Neural progenitor cell (in vitro differentiated cells): ENCODE measurements around the gene DLX5. TPM values are rescaled to one million over a fixed set of nuclear protein-coding genes. Genes with fewer than 3 reads are reported as not detected.
A peak's percentile ranks its signal among the peaks of the same experiment; 100 is the strongest.

Experiments
- DNase-seq: peaks from one replicate; pipeline ENCODE4 v3.0.0-alpha.2; 2016; ENCODE audit warnings: low spot score
- H2AFZ ChIP-seq: fragments of 200-600 bp; sonication (generic); replicated peaks from 2 replicates; pipeline ENCODE4 v1.6.1; 2016; ENCODE audit warnings: antibody characterized with exemption
- H3F3A ChIP-seq: fragments of 200-600 bp; sonication (generic); 2 replicates; pipeline ENCODE4 v1.6.1; 2016; ENCODE audit warnings: antibody characterized with exemption, low read depth
- H3K27ac ChIP-seq: fragments of 200-600 bp; sonication (generic); 2 replicates; pipeline ENCODE4 v1.5.1; 2016; ENCODE audit warnings: mild to moderate bottlenecking
- H3K27me3 ChIP-seq: fragments of 200-600 bp; sonication (generic); 2 replicates; pipeline ENCODE4 v1.6.1; 2016; ENCODE audit warnings: mild to moderate bottlenecking, moderate library complexity
- H3K36me3 ChIP-seq: fragments of 200-600 bp; sonication (generic); 2 replicates; pipeline ENCODE4 v1.5.1; 2016
- H3K4me1 ChIP-seq: fragments of 200-600 bp; sonication (generic); 2 replicates; pipeline ENCODE4 v1.6.1; 2016; ENCODE audit warnings: mixed run types
- H3K4me2 ChIP-seq: fragments of 200-600 bp; sonication (generic); 2 replicates; pipeline ENCODE4 v1.6.1; 2016
- H3K4me3 ChIP-seq: fragments of 200-600 bp; sonication (generic); 2 replicates; pipeline ENCODE4 v1.5.1; 2016
- H3K79me2 ChIP-seq: fragments of 200-600 bp; sonication (generic); 2 replicates; pipeline ENCODE4 v1.6.1; 2016; ENCODE audit warnings: low read depth
- H3K9ac ChIP-seq: fragments of 200-600 bp; sonication (generic); 2 replicates; pipeline ENCODE4 v1.6.1; 2016
- H3K9me3 ChIP-seq: fragments of 200-600 bp; sonication (generic); 2 replicates; pipeline ENCODE4 v1.5.1; 2016; ENCODE audit warnings: low read depth
- H4K20me1 ChIP-seq: fragments of 200-600 bp; sonication (generic); 2 replicates; pipeline ENCODE4 v1.6.1; 2016; ENCODE audit warnings: low read depth
- H3K27ac Mint-ChIP-seq: 3 replicates; pipeline ENCODE4 v1.8.0; 2021; ENCODE audit warnings: mixed read lengths
- H3K27me3 Mint-ChIP-seq: 2 replicates; pipeline ENCODE4 v1.8.0; 2022; ENCODE audit warnings: low read depth, mild to moderate bottlenecking, inconsistent platforms, moderate library complexity, mixed read lengths; ENCODE audit not compliant: insufficient read depth
- H3K36me3 Mint-ChIP-seq: 3 replicates; pipeline ENCODE4 v1.8.0; 2021; ENCODE audit warnings: mixed read lengths
- H3K4me1 Mint-ChIP-seq: 3 replicates; pipeline ENCODE4 v1.8.0; 2021; ENCODE audit warnings: mixed read lengths
- H3K4me3 Mint-ChIP-seq: 3 replicates; pipeline ENCODE4 v1.8.0; 2021; ENCODE audit warnings: mild to moderate bottlenecking, moderate library complexity, mixed read lengths
- H3K9me3 Mint-ChIP-seq: 3 replicates; pipeline ENCODE4 v1.8.0; 2020; ENCODE audit warnings: mixed read lengths
- EZH2 ChIP-seq: fragments of 200-600 bp; sonication (generic); IDR thresholded peaks from 2 replicates; pipeline ENCODE4 v1.6.1; 2017; ENCODE audit warnings: antibody characterized with exemption, mild to moderate bottlenecking, moderate library complexity
- EZH2phosphoT487 ChIP-seq: fragments of 200-600 bp; sonication (generic); IDR thresholded peaks from 2 replicates; pipeline ENCODE4 v1.6.1; 2017; ENCODE audit warnings: antibody characterized with exemption
- total RNA-seq: library from RNA; depleted of rRNA; stranded (reverse); fragments of >200 nt; gene quantifications from 2 replicates; pipeline ENCODE4 v1.2.3, GENCODE V29; 2015; ENCODE audit warnings: low replicate concordance
- TF ChIP-seq, protein P1 (sequence below): fragments of 200-600 bp; sonication (generic); IDR thresholded peaks from 2 replicates; pipeline ENCODE4 v1.5.1; 2017; ENCODE audit warnings: antibody characterized with exemption, mild to moderate bottlenecking

The DLX5 gene
- total RNA-seq, 1 donor from 2014 or later, result not detected

DNA sequence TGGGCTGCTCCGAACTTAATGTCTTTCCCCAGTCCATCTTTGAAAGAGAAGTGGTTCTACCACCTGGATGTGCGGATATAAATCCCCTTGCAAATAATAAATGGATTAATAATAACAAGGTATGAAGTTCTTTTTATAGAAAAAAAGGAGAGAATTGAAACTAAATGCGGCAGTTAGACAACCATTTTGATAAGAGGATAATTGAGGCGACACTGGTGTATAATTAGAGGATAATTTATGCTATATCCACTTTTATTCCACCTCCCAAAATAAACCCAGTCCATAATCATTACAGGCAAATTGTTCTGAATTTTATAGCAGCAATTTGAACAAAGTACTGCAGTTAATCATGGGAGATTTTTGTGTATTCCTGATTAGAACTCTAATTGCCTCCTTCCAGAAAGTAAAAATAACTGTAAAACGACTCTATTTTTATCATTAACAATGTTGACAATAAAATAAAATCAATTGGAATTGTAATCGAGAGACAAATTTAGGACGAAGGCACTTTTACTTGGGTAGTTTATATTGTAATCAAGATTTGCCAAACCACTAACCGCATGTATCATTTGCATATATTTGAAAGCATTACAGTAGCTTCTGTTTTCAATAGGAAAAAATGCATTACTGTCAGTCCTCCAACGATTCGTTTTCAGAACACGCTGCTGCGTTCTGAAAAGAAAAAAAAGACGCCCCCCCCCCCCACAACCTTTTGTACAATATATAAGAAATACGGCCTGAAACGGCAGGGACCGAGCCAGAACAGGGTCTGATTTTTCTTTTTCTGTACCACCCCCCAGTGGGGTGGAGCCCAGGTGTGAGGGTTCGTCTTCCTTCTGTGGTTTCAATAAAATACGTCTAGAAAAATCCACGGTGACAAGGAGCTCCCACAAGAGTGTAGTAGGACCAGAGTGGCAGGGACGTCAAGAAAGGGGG lies 20.1 kb downstream of the DLX5 start:
- H3K36me3 Mint-ChIP-seq, result no peaks in the 10 kb centered on the region
- peaks cover 88% of the 10 kb centered on the region for H3K27me3 Mint-ChIP-seq
- H3K4me3 Mint-ChIP-seq, result peak overlapping the region; percentile 79
- Histone ChIP-seq H3K36me3 (no peaks in the 10 kb centered on the region), H3K27ac (no peak overlapping the region), H3K79me2 (no peaks in the 10 kb centered on the region), H3K9me3 (no peaks in the 10 kb centered on the region), H3K4me2 (peak overlapping the region; percentile 84), H2AFZ (no peak overlapping the region), H3K4me1 (peaks cover 11% of the 10 kb centered on the region), H3K9ac (no peak overlapping the region), H3F3A (peaks cover 50% of the 10 kb centered on the region), H4K20me1 (peaks cover 87% of the 10 kb centered on the region), H3K4me3 (peak overlapping the region; percentile 47), H3K27me3 (peaks cover 100% of the 10 kb centered on the region)
- no peak for DNase-seq
- H3K4me1 Mint-ChIP-seq, result peaks cover 7% of the 10 kb centered on the region
- no peak overlapping the region for H3K27ac Mint-ChIP-seq
- H3K9me3 Mint-ChIP-seq, result peaks cover 3% of the 10 kb centered on the region
- no peak for TF ChIP-seq EZH2phosphoT487
- TF ChIP-seq, protein P1, sequence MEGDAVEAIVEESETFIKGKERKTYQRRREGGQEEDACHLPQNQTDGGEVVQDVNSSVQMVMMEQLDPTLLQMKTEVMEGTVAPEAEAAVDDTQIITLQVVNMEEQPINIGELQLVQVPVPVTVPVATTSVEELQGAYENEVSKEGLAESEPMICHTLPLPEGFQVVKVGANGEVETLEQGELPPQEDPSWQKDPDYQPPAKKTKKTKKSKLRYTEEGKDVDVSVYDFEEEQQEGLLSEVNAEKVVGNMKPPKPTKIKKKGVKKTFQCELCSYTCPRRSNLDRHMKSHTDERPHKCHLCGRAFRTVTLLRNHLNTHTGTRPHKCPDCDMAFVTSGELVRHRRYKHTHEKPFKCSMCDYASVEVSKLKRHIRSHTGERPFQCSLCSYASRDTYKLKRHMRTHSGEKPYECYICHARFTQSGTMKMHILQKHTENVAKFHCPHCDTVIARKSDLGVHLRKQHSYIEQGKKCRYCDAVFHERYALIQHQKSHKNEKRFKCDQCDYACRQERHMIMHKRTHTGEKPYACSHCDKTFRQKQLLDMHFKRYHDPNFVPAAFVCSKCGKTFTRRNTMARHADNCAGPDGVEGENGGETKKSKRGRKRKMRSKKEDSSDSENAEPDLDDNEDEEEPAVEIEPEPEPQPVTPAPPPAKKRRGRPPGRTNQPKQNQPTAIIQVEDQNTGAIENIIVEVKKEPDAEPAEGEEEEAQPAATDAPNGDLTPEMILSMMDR, result no peak

DNA sequence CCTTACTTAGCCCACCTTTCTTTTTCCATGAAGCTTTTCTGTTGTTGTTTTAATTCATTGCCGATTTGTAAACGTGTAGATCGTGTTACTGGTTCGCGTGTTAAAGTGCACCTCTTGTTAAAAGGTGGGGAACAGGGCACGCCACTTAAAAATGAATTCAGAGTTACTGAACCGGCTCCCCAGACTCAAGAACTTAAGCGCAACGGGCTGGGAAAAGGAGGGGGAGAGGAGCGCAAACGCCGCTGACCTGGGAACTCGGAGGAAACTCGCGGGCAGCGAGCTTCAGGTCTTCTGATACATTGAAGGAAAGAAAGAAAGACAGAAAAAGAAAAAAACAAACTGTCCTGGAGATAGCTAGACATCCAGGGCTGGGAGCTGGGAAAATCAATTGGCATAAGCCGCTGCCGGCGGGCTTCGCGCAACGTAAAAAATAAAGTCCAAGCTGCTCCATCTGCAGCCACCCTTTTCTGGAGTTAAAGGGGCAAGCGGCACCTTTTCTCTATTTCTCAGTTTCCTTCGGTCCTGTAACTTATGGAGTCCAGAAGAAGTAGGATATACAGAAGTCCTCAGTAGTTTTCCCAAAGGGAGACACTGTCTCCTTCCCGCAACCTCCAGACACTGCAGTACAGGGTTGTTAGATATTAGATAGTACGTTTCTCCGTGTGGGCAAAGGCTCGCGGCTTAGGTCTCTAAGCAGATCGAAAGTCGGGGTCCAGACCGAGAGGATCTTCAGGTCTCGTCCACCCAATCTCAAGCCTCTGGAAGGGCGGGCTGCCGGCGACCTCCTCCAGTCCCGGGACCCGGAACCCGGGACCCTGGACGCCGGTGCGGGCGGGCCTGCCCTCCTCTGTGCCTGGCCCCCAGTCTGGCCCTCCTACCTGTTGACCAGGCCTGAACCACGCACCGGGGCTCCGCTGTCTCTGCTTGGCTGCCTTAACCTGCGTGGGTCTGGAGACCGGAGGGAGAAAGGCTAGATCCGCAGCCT lies 21.1 kb downstream of the DLX5 start:
- Histone ChIP-seq H3K79me2 (no peaks in the 10 kb centered on the region), H3K4me1 (peaks cover 21% of the 10 kb centered on the region), H3K4me2 (no peak overlapping the region), H3K9me3 (no peaks in the 10 kb centered on the region), H3F3A (peaks cover 57% of the 10 kb centered on the region), H3K9ac (no peak overlapping the region), H2AFZ (no peak overlapping the region), H3K27me3 (peaks cover 100% of the 10 kb centered on the region), H4K20me1 (peaks cover 87% of the 10 kb centered on the region), H3K4me3 (no peak overlapping the region), H3K27ac (no peak overlapping the region), H3K36me3 (no peaks in the 10 kb centered on the region)
- Mint-ChIP-seq H3K36me3 (no peaks in the 10 kb centered on the region), H3K4me3 (no peak overlapping the region), H3K4me1 (peaks cover 7% of the 10 kb centered on the region), H3K27me3 (peaks cover 89% of the 10 kb centered on the region), H3K27ac (no peak overlapping the region), H3K9me3 (peaks cover 3% of the 10 kb centered on the region)
- TF ChIP-seq, protein P1, result no peak
- TF ChIP-seq EZH2phosphoT487, result peak; percentile 84
- TF ChIP-seq EZH2, result peak; percentile 83
- peak; percentile 51 for DNase-seq

DNA sequence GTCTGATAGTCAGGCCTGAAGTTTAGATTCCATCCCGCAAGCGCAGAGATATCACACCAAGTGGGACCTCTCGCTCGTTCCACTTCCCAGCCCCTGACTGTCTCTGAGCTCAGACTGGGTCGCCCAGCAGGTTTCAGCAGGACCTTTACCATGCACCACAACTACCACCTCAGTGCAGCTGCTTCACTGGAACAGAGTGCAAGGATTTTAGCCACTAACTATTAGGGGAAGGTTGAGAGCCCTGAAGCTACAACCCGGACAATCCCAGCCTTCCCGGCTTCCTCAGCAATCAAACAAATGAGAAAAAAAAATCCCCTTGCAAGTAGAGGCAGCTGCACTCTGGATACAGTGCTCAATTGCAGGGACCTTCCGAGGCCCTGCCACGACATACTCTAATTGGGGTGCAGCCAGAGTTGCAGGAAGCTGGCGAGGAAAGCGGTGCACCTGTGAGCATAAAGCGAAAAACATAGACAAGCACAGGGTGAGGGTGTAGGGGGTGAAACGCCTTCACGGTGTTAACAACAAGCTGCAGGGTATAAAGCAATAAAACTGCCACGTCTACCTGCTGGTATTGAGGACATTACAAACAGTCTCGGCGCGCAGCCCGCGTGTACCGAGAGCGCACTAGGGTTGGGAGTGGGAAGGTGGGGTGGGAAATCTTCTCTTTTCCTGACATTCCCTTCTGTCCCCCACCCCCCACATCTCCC lies 21.9 kb downstream of the DLX5 start:
- Histone ChIP-seq H3K27me3 (peaks cover 100% of the 10 kb centered on the region), H3K79me2 (no peaks in the 10 kb centered on the region), H4K20me1 (peaks cover 87% of the 10 kb centered on the region), H3F3A (peaks cover 57% of the 10 kb centered on the region), H3K4me1 (peaks cover 22% of the 10 kb centered on the region), H3K4me3 (no peak overlapping the region), H3K36me3 (no peaks in the 10 kb centered on the region), H3K9ac (no peak overlapping the region), H3K4me2 (peak overlapping the region; percentile 31), H3K9me3 (no peaks in the 10 kb centered on the region), H2AFZ (no peak overlapping the region), H3K27ac (no peak overlapping the region)
- Mint-ChIP-seq H3K4me1 (peaks cover 7% of the 10 kb centered on the region), H3K9me3 (peaks cover 3% of the 10 kb centered on the region), H3K27me3 (peaks cover 91% of the 10 kb centered on the region), H3K36me3 (no peaks in the 10 kb centered on the region), H3K4me3 (no peak overlapping the region), H3K27ac (no peak overlapping the region)
- DNase-seq, result peak; percentile 22
- TF ChIP-seq EZH2phosphoT487, result no peak
- TF ChIP-seq, protein P1, result no peak
- TF ChIP-seq EZH2, result no peak
